GM12864 (cell line): ENCODE data around the gene GPR141.

ENCODE experiments used
- DNase-seq: peaks from one replicate; pipeline ENCODE4 v3.0.0-alpha.2; 2011; ENCODE audit warnings: low read depth
- H3K4me3 ChIP-seq: 2 replicates; pipeline ENCODE4 v1.5.1; 2011; ENCODE audit warnings: mild to moderate bottlenecking, low read depth, low read length, control low read depth
- CTCF ChIP-seq: IDR thresholded peaks from 2 replicates; pipeline ENCODE4 v1.5.1; 2011; ENCODE audit warnings: low read depth, mild to moderate bottlenecking, moderate library complexity, low read length, control low read depth, inconsistent platforms; ENCODE audit errors: missing control alignments

Gene GPR141

GRCh38 chr7:37729181-37729580, 45.6 kb downstream of the GPR141 start:
- no peak for TF ChIP-seq CTCF
- DNase-seq = no peak
- no peak overlapping the region for H3K4me3 ChIP-seq

- DNase-seq = no peak
- TF ChIP-seq CTCF = no peak
- H3K4me3 ChIP-seq = no peak overlapping the region
These were observed 46.9 kb downstream of the GPR141 start for GRCh38 chr7:37730501-37730900.

GRCh38 chr7:37732253-37732652, 48.7 kb downstream of the GPR141 start:
- TF ChIP-seq CTCF = peak; percentile 81
- peak; percentile 47 for DNase-seq
- H3K4me3 ChIP-seq = no peak overlapping the region

GRCh38 chr7:37732888-37733287, 49.3 kb downstream of the GPR141 start:
- DNase-seq = no peak
- no peak overlapping the region for H3K4me3 ChIP-seq
- no peak for TF ChIP-seq CTCF

GRCh38 chr7:37735196-37735595, 51.6 kb downstream of the GPR141 start:
- no peak for TF ChIP-seq CTCF
- H3K4me3 ChIP-seq = no peak overlapping the region
- no peak for DNase-seq

- DNase-seq = no peak
These were observed 54.8 kb downstream of the GPR141 start for GRCh38 chr7:37738321-37738720.

More at GRCh38 chr7:37738321-37738720, 54.8 kb downstream of the GPR141 start:
- H3K4me3 ChIP-seq = no peak overlapping the region
- no peak for TF ChIP-seq CTCF
